ENCODE results near the gene FAM171A2. TPM values are rescaled to one million over a fixed set of nuclear protein-coding genes. Genes with fewer than 3 reads are reported as not detected.
"Not testable (repeated sequence)": the region's sequence is repeated elsewhere in the genome, so short reads cannot be mapped to it uniquely, and the experiment has no call there.

Gene FAM171A2
- polyA plus RNA-seq, 1 donor: 105 TPM

DNA sequence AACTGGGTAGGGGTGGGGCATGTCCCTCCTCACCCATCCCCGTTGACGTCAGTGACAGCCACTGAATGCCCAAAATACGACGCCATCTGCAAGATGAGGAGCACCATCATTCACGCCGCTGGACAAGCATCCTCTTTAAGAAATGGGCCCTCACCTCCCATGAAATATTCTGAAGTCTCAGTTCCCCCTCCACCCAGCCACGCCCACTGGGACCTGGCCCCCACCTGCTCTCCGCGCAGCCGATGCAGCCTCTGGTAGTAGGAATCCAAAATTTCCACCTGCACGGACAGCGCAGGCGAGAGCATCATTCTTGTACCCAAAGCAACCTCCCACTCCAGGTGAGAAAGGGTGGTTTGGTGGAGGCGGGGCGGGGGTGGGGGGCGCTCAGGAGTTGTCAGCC lies 20.2 kb upstream of the FAM171A2 start:
- no peak for DNase-seq (ENCODE audit: low read depth)

DNA sequence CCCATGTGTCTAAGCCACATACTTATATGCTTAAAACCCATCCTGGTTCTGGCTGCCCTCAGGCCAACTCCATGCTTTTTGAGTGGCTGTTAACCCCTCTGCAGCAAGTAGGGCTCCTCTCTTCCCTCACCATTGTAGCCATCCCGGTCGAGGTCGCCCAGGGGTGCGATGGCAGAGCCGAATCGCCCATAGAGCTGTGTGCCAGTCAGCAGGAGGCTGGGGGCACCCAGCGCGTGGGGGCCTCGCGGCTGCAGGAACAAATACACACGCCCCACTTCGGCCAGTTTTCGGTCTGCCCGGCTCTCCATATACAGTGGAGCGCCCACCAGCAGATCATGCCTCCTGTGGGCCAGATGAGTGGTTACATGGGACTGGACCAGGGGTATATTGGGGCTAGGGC lies 19.7 kb upstream of the FAM171A2 start:
- no peak for DNase-seq (ENCODE audit: low read depth)

DNA sequence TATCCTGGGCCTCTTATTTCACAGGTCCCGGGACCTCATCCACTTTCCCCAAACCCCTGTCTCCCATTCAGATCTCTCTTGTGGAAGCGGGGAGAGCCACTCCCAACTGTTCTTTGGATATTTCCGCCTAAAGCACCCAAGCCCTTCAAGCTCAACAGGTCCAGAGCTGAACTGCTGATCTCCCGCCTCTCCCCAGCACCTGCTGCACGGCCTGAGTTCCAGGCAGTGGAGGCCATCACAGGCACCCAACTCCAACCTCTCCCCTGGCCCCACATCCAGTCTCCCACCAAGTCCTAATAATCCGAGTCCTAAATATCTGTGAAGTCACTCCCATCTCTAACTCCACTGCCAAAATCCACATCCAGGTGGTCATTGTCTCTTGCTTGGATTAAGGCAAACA lies 19.3 kb upstream of the FAM171A2 start:
- no peak for DNase-seq (ENCODE audit: low read depth)

GRCh38 chr17:44381810-44382305 lies 18.2 kb upstream of the FAM171A2 start:
- no peak for DNase-seq (ENCODE audit: low read depth)

GRCh38 chr17:44380767-44381166 lies 17.1 kb upstream of the FAM171A2 start:
- no peak for DNase-seq (ENCODE audit: low read depth)

GRCh38 chr17:44379887-44380286 lies 16.2 kb upstream of the FAM171A2 start:
- DNase-seq (ENCODE audit: low read depth): no peak

DNA sequence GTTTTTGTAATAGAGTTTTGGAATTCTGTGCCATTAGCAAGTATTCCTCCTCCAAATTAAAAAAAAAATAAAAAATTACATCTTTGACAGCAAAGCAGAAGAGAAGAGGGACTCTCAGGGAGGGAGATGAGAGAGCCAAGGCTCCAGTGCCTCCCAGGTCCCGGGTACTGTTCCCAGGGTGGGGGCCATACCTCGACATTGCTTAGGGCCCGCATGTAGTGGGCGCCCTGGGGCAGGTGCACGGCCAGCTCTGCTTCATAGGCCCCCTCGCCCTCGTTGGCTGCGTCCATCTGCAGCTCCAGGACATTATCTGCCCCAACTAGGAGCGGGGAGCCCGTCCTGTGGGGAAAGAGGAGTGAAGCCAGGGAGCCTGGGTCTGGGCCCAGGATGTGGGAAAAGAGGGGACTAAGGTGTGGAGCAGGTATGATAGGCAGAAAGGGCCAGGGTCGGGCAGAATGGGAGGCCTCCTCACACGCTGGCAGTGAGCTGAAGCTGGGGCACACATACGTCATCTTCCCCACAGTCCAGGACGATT lies 14.6 kb upstream of the FAM171A2 start:
- no peak for DNase-seq (ENCODE audit: low read depth)

DNA sequence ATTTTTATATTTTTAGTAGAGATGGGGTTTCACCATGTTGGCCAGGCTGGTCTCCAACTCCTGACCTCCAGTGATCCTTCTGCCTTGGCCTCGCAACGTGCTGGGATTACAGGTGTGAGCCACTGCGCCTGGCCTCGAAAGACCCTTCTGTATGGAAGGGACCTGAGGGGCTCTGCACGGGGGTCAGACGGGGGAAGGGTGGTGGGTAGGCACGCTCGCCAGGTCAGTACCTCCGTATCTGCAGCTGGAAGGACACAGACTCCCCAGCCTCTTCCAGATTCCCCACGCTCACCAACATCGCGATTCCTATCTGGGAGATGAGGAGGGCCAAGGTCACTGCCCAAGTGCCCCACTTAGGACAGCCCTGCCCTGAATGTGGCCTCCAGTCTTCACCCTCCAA lies 13.1 kb upstream of the FAM171A2 start:
- no peak for DNase-seq (ENCODE audit: low read depth)

GRCh38 chr17:44376124-44376523 lies 12.5 kb upstream of the FAM171A2 start:
- no peak for DNase-seq (ENCODE audit: low read depth)

GRCh38 chr17:44375196-44376017 lies 11.8 kb upstream of the FAM171A2 start:
- DNase-seq (ENCODE audit: low read depth): no peak

DNA sequence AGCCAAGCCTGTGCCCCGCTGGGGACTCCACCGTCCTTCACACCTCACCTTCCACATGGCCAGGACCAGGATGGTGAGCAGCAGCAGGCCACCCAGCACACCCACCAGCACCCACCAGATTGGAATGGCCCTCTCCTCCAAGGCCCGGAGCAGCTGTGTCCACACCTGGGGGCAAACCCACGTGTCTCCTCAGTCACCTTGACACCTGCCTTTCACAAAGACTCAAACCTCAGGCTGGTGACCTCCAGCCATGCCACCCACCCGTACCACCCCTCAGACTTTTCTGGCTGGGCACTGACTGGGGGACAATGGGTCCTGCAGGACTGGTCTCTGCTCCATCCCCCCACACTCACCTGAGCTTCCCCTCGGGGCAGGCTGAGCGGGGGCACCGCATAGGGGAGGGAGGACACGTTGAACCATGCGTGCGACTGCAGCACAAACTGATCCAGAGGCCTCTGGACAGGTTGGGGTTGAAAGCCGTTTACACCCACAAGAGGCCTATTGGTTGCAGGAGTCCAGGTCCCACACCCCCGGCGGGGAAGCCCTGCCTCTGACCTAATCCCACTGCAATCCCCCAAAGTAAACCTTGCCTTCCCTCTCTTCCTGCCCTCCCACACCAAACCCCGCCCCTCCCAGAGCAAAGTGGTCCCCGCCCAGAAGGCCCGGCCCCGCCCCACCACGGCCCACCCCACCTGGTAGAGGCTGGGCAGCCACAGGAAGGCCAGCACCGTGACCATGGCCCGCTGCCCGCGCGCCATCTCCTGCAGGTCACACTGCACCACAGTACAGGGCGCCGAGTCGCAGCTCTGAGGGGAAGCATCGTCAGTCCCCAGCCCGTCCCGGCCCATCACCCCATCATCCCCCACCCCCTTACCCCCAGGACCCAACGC lies 10.9 kb upstream of the FAM171A2 start:
- no peak for DNase-seq (ENCODE audit: low read depth)

DNA sequence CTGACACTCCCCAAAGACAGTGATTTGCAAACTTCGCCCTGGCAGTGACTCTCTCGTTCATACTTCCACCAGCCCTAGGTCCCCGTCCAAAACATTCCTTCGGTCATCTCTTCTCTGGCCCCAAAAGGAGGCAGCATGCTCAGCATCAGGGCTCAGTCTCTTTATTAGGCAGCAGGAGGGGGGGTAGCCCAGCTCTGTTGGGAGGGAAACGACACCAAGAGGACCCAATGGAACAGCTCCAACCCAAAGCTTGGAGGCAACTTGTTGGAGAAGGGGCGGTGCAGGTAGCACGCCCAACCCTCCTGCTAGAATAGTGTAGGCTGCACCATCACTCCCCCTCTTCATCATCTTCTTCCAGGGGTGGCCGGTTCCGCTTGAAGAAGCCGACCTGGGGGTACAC lies 8.4 kb upstream of the FAM171A2 start:
- no peak for DNase-seq (ENCODE audit: low read depth)

DNA sequence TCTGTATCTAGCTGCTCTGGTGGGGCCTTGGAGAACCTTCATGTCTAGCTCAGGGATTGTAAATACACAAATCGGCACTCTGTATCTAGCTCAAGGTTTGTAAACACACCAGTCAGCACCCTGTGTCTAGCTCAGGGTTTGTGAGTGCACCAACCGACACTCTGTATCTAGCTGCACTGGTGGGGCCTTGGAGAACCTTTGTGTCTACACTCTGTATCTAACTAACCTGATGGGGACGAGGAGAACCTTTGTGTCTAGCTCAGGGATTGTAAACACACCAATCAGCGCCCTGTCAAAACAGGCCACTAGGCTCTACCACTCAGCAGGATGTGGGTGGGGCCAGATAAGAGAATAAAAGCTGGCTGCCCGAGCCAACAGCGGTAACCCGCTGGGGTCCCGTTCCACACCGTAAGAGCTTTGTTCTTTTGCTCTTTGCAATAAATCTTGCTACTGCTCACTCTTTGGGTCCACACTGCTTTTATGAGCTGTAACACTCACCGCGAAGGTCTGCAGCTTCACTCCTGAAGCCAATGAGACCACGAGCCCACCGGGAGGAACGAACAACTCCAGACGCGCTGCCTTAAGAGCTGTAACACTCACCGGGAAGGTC lies 5.9 kb upstream of the FAM171A2 start:
- not testable (repeated sequence) for DNase-seq (ENCODE audit: low read depth)

DNA sequence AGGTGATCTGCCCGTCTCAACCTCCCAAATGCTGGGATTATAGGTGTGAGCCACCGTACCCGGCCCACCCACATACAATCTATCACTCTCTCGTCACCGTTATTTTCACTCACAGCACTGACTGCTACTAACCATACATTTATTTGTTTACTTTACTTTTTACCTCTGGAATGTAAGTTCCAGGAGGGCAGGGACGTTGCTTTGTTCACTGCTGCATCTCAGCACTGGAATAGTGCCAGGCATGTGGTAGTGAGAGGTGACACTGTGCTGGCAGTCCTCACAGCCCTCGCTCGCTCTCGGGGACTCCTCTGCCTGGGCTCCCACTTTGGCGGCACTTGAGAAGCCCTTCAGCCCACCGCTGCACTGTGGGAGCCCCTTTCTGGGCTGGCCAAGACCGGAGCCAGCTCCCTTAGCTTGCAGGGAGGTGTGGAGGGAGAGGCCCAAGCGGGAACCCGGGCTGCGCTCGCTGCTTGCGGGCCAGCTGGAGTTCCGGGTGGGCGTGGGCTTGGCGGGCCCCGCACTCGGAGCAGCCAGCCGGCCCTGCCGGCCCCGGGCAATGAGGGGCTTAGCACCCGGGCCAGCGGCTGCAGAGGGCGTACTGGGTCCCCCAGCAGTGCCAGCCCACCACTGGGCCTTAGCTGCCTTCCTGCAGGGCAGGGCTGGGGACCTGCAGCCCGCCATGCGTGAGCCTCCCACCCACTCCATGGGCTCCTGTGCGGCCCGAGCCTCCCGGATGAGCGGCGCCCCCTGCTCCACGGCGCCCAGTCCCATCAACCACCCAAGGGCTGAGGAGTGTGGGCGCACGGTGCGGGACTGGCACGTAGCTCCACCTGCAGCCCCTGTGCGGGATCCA lies 5.0 kb upstream of the FAM171A2 start:
- not testable (repeated sequence) for DNase-seq (ENCODE audit: low read depth)

- DNase-seq (ENCODE audit: low read depth): no peak
Observed at GRCh38 chr17:44367231-44367979, 3.8 kb upstream of the FAM171A2 start.

DNA sequence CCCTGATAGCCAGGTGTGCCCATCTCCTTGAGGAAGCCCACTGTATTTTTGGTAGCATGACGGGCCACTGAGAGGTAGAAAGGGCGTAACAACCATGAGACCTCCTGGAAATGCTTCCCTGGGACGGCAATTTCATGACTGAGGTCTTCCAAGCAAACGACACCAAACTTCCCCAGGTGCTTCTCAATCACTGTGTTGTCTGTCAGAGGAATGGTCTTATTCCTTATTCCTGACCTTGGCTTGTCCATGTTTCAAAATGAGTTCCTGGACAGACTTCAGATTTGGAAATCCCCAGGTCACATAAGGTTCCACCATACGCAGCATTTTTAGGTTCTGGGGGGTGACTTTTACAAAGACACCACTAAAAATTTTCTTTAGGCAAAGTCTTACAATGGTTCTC lies 1.4 kb upstream of the FAM171A2 start:
- DNase-seq (ENCODE audit: low read depth): not testable (repeated sequence)

DNA sequence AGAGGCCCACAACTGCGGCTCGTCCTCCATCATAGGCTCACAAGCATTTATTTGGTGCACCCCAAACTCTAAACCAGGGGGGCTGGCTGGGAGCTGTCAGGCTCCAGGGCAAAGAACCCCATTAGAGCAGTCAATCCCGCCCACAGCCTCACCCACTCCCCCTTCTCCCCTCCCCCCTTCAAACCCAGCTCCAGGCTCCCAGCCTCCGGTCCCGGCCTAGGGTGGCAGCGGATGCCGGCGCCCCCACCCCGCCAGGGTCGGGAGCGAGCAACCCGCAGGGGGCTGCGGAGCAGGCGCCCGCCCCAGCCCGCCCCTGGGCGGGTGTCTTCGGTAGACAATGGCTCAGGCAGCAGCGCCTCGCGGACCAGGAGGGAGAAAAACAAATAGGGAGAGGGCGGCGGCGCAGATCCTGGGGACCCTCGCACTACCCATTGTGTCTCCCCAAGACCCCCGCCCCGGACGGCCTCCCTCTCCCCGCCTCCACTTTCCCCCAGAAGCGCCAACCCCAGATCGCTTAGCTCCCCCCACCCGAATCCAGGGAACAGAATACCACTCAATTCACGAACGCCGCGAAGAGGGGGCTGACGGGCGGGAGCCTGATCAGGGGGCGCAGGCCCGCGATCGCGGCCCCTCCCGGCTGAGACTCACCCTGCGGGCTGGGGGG lies 572 bp downstream of the FAM171A2 start:
- no peak for DNase-seq (ENCODE audit: low read depth)

DNA sequence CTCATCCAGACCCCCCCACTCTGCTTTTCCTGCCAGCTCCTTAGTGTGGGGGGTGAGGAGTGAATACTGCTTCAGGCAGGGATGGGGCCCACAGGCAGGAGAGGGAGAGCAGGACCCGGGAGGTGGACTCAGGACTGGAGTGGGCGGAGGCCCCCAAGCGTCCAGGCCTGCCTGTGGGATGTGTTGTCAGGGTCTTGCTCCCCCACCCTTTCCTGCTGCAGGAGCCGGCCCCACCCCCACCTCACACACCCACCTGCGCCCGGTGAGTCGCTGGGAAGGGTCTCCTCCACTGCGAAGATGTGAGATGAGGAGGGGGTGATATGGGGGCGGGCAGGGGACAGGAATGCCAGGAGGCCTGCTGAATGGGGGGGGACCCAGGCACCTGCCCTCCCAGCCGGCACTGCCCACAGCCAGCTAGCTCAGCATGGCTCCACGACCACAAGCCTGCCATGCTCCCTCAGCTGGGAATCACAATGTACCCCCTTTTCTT lies 1.1 kb downstream of the FAM171A2 start:
- DNase-seq (ENCODE audit: low read depth): no peak

Measured in forelimb muscle (tissue), 1 donor.